IPS-15b (cell line): ENCODE results near the gene RUNX3.
"Not testable (repeated sequence)": the region's sequence is repeated elsewhere in the genome, so short reads cannot be mapped to it uniquely, and the experiment has no call there.

Experiments
- H3K27me3 ChIP-seq: one replicate; pipeline ENCODE4 v1.6.1; 2013; ENCODE audit warnings: low read length; ENCODE audit not compliant: control insufficient read depth, insufficient read depth
- H3K36me3 ChIP-seq: one replicate; pipeline ENCODE4 v1.6.1; 2013; ENCODE audit warnings: low read length; ENCODE audit not compliant: control insufficient read depth, insufficient read depth
- H3K4me1 ChIP-seq: one replicate; pipeline ENCODE4 v1.6.1; 2013; ENCODE audit warnings: mild to moderate bottlenecking, low read length; ENCODE audit not compliant: control insufficient read depth, insufficient read depth
- H3K4me3 ChIP-seq: one replicate; pipeline ENCODE4 v1.5.1; 2013; ENCODE audit warnings: low read depth, low read length
- H3K9ac ChIP-seq: one replicate; pipeline ENCODE4 v1.6.1; 2013; ENCODE audit warnings: low read depth, mild to moderate bottlenecking, low read length
- H3K9me3 ChIP-seq: one replicate; pipeline ENCODE4 v1.6.1; 2013; ENCODE audit warnings: mild to moderate bottlenecking, low read length; ENCODE audit not compliant: control insufficient read depth, insufficient read depth

The RUNX3 gene

DNA sequence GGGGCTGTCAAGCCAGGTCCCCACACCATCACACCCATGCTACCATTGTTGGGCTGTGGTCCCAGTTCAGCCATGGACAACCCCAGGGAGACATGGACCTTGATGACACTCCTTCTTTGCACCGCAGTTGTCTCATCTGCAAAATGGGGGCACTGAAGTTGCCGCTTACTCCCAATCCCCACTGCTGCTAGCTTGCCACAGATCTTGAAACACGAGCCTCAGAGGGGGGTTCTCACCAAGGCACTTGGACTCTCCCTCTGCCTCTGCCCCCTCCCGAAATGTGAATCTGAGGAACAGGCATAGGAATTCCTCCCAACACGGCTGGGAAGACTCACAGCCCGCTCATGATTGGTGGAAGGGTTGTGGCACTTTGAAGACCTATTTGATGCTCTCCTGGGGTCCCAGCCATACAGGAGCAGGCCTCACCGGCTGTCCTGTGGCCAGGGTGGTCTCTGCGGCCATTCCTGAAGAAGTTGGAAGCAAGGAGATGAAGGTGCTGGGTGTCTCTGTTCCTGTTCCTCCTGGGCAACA, 31.1 kb downstream of the RUNX3 start:
- H3K4me3 ChIP-seq, result no peak overlapping the region
- no peak overlapping the region for H3K9ac ChIP-seq
- no peaks in the 10 kb centered on the region for H3K36me3 ChIP-seq
- no peaks in the 10 kb centered on the region for H3K9me3 ChIP-seq
- no peaks in the 10 kb centered on the region for H3K4me1 ChIP-seq
- H3K27me3 ChIP-seq, result no peaks in the 10 kb centered on the region

DNA sequence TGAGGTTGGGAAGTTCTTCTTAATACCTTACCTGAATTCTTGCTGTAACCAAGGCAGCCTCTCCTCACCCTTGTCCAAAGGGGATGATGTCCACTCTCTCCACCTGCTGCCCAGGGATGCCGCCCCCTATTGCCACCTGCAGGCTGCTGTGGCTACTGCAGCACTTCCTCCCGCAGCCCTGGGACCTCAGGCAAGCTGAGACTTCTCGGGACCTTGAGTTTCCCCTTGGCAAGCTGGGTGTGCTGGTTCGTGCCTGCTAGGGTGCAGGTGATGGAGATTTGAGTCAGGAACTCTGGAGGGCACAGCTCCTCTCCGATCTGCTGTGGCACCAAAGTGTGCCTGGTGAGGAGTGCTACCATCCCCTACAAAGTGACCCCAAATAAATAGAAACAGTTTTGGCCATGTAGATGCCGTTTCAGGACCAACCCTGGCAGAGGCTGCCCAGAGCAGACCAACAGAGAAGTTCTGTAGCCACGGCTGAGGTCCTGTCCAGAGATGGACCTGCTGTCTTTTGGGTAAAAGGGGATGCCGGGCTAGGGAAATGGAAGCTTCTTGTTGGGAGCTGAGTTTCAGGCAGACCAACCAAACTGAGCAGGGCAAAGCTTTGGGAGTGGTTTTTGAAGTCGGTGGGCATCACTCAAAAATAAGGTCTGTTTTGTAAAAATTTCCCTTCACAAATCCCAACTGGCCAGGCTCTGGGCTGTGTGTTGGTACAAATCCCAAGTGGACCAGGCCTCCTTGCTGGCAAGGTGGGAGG, 31.7 kb downstream of the RUNX3 start:
- Histone ChIP-seq H3K9me3 (no peaks in the 10 kb centered on the region), H3K9ac (no peak overlapping the region), H3K4me3 (no peak overlapping the region), H3K4me1 (no peaks in the 10 kb centered on the region), H3K27me3 (no peaks in the 10 kb centered on the region), H3K36me3 (no peaks in the 10 kb centered on the region)

DNA sequence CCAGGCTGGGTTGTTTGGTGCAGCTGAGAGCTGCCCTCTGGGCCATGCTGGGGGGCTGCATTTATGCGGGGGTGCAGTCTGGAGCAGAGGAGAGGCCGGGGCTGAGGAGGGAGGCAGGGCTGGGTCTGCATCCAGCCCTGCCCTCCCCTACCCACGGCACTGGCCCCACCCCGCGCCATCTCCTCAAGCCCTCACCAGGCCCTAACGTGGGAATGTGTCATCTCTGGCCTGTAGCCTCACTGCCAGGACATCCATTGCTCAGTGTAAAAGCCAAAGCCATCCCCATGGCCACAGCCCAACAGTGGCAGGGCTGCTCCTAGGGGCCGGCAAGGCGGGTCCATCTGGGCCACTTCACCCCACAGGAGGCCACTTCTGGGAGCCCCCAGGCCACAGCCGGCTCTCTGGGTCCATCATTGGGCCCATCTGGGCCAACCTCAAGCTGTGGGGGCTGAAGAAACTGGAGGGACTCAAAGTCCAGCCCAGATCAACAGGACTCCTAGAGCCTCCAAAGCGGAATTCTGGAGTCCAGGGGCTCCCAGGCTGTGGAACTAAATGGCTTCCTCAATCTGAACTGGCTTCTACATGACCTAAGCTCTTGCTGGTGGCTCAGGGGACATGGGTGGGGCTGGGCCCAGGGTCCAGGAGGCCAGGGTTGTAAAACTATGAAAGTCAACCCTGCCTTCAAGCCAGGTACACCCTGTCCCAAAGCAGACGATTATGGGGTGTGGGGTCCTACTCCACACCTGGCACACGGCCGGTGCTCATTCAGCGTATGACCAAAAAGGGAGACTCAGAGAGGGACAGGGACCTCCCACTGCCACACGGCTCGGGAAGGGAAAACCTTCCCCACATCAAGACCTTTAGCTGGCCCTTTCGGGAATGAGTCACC, 32.6 kb downstream of the RUNX3 start:
- peaks cover 4% of the 10 kb centered on the region for H3K9me3 ChIP-seq
- no peaks in the 10 kb centered on the region for H3K27me3 ChIP-seq
- H3K36me3 ChIP-seq, result no peaks in the 10 kb centered on the region
- H3K4me3 ChIP-seq, result no peak overlapping the region
- no peak overlapping the region for H3K9ac ChIP-seq
- no peaks in the 10 kb centered on the region for H3K4me1 ChIP-seq

DNA sequence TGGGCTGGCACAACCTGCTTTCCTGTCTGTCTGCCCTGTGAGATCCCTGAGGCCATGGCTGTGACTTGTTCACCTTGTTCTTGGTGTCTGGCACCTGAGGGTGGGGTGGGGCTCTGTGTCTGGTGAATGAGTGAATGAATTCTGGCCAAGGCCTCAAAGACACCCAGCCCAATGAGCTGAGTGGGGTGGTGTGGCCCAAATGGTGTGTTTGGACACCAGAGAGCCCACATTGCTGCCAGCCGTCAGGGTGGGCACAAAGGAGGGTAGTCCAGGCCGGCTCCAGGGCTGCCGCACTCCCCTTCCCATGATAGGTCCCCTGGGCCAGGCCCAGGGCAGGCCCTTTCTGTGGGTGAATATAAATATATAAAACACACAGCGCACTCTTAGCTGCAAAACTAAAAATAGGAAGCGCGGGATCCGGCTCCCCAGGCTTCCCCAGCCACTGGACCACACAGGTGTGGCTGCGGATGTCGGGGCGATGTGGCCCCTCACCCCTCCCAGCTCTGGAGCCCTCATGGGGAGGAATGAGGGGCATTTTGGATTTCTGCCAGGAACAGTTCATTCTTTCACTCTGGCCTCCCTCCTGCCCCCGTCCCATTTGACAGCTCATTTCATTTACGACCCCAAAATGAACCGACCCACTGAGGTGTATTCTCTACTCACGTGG, 33.3 kb downstream of the RUNX3 start:
- H3K9ac ChIP-seq, result no peak overlapping the region
- no peaks in the 10 kb centered on the region for H3K27me3 ChIP-seq
- H3K9me3 ChIP-seq, result peaks cover 8% of the 10 kb centered on the region
- no peaks in the 10 kb centered on the region for H3K36me3 ChIP-seq
- no peaks in the 10 kb centered on the region for H3K4me1 ChIP-seq
- no peak overlapping the region for H3K4me3 ChIP-seq

DNA sequence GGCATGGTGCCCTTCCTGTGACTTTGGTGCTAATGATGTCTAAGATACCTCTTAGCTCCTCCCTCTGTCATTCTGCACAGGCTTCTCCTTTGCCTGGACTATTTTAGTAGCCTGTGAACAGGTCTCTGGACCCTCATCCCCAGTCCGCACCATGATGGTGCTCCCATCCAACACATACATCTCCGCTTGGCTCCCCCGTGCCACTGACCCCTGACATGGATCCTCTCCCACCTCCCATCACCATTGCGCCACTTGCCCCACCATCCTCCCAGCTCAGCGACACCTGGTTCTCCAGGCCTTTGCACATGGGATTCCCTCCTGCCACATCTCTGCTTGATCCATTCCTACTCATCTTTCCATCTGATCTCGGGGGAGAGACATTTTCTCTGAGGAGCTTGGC, 33.9 kb downstream of the RUNX3 start:
- Histone ChIP-seq H3K4me3 (no peak overlapping the region), H3K36me3 (no peaks in the 10 kb centered on the region), H3K9me3 (peaks cover 8% of the 10 kb centered on the region), H3K4me1 (no peaks in the 10 kb centered on the region), H3K9ac (no peak overlapping the region), H3K27me3 (no peaks in the 10 kb centered on the region)

DNA sequence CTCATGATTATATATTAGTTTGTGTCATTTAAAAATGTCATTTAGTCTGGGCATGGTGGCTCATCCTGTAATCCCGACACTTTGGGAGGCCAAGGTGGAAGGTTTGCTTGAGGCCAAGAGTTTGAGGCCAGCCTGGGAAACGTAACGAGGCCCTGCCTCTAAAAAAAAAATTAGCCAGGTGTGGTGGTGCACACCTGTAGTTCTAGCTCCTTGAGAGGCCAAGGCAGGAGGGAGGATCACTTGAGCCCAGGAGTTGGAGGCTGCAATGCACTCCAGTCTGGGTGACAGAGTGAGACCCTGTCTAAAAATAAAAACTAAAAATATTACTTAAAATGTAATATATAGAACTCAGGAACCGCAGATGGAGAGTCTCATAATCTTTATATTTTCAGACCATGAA, 34.6 kb downstream of the RUNX3 start:
- no peak overlapping the region for H3K4me3 ChIP-seq
- H3K9ac ChIP-seq, result no peak overlapping the region
- H3K27me3 ChIP-seq, result no peaks in the 10 kb centered on the region
- H3K36me3 ChIP-seq, result no peaks in the 10 kb centered on the region
- no peaks in the 10 kb centered on the region for H3K4me1 ChIP-seq
- H3K9me3 ChIP-seq, result peaks cover 8% of the 10 kb centered on the region

DNA sequence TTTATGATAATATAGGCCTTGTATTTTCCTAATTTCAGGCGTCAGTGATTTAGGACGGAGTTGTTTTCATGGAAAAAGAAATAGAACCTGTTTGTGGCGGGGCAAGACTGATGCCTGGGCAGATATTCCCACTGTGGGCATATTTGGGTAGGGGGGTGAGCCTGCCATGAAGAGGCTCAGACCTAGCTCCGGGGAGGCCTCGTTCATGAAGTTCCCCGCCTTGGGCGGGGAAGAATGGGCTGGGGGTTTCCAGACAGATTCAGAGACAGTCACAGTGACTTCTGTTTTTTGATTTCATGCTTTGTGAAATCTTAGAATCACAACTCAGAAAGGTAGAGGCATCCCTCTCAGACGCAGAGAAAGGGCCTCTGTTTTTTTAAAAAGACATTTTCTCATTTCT, 36.1 kb downstream of the RUNX3 start:
- H3K4me1 ChIP-seq, result no peaks in the 10 kb centered on the region
- H3K9ac ChIP-seq, result no peak overlapping the region
- H3K36me3 ChIP-seq, result no peaks in the 10 kb centered on the region
- no peaks in the 10 kb centered on the region for H3K27me3 ChIP-seq
- H3K9me3 ChIP-seq, result peaks cover 8% of the 10 kb centered on the region
- no peak overlapping the region for H3K4me3 ChIP-seq

DNA sequence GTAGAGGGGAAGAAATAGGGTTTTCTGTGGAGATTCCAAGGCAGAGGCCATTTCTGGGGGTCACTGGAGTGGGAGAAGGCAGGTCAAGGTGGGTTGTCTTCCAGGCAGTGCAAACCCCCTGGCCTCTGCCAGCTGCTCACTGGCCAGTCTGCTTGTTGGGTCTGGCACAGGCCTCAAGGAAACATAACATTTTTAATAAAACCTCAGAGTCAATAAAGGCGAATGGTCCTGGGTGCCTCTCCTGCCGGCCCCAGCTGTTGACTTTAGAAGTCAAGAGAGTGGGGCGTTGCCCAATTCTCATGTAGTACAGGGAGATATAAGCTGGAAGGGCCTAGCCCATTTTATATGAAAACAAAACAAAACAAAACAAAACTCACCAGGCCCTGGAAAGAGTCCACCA, 36.6 kb downstream of the RUNX3 start:
- H3K4me3 ChIP-seq, result no peak overlapping the region
- no peaks in the 10 kb centered on the region for H3K27me3 ChIP-seq
- no peak overlapping the region for H3K9ac ChIP-seq
- peaks cover 8% of the 10 kb centered on the region for H3K9me3 ChIP-seq
- no peaks in the 10 kb centered on the region for H3K4me1 ChIP-seq
- no peaks in the 10 kb centered on the region for H3K36me3 ChIP-seq

DNA sequence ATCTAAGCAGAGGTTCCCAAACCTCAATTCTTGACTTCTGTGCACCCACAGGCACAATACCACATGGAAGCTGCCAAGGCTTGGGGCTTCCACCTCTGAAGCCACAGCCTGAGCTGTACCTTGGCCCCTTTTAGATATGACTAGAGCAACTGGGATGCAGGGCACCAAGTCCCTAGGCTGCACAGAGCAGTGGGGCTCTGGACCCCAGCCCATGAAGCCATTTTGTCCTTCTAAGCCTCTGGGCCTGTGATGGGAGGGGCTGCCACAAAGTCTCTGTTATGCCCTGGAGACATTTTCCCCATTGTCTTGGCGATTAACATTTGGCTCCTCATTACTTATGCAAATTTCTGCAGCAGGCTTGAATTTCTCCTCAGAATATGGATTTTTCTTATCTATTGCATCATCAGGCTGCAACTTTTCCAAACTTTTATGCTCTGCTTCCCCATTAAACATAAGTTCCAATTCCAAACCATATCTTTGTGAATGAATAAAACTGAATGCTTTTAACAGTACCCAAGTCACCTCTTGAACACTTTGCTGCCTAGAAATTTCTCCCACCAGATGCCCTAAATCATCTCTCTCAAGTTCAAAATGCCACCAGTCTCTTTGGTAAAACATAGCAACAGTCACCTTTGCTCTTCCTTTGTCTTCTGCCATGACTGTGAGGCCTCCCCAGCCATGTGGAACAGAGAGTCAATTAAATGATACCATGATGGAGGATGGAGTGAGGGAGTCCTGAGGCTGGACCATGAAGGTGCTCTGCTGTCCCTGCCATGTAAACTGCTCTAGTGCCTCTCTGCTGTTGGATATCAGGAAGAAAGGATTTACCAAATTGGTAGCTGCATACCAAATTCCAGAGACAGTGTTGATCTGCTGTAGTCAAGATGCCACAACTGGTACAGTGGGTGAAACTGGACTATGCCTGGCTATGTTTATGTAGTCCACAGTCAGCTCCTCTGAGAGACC, 37.6 kb downstream of the RUNX3 start:
- Histone ChIP-seq H3K27me3 (no peaks in the 10 kb centered on the region), H3K9me3 (peaks cover 8% of the 10 kb centered on the region), H3K9ac (no peak overlapping the region)

DNA sequence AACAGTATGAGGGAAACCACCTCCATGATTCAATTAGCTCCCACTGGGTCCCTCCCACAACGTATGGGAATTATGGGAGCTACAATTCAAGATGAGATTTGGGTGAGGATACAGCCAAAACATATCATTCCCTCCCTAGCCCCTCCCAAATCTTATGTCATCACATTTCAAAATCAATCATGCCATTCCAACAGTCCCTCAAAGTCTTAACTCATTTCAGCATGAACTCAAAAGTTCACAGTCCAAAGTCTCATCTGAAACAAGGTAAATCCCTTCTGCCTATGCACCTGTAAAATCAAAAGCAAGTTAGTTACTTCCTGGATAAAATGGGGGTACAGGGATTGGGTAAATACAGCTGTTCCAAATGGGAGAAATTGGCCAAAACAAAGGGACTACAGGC, 38.7 kb downstream of the RUNX3 start:
- H3K27me3 ChIP-seq, H3K4me3 ChIP-seq, H3K36me3 ChIP-seq, H3K9ac ChIP-seq, H3K4me1 ChIP-seq, H3K9me3 ChIP-seq: not testable (repeated sequence)

More for the DNA sequence above, 37.6 kb downstream of the RUNX3 start:
- no peak overlapping the region for H3K4me3 ChIP-seq
- H3K4me1 ChIP-seq, result no peaks in the 10 kb centered on the region
- H3K36me3 ChIP-seq, result no peaks in the 10 kb centered on the region

DNA sequence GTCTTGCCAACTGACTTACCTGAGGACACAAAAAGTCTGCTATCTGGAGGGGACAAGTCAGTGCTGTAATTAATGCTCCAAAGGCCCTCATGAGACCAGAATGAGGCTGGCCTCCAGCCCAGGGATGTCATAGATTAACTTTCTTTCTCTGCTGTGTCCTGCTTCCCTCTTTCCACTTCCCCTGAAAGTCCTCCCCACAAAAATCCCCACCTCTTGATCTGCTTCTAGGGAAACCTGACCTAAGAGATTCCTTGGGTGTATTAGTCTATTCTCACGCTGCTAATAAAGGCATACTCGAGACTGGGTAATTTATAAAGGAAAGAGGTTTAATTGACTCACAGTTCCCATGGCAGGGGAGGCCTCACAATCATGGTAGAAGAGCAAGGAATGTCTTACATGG, 39.2 kb downstream of the RUNX3 start:
- Histone ChIP-seq H3K4me3 (no peak overlapping the region), H3K27me3 (no peaks in the 10 kb centered on the region), H3K9ac (no peak overlapping the region), H3K4me1 (no peaks in the 10 kb centered on the region), H3K36me3 (no peaks in the 10 kb centered on the region), H3K9me3 (peaks cover 8% of the 10 kb centered on the region)
